ENCODE data around the gene PACS2.

GRCh38 chr14:105286759-105287144 is 27.8 kb upstream of the PACS2 start:
- TF ChIP-seq CTCF (IDR thresholded peaks at IDR 0.05): no peak
- no peak for TF ChIP-seq POLR2A (IDR thresholded peaks at IDR 0.05)
- no peak for TF ChIP-seq EP300 (IDR thresholded peaks at IDR 0.05)
